GM19240 (cell line): ENCODE measurements around the gene EIF3K.

ENCODE experiments used
- DNase-seq: peaks from one replicate; pipeline ENCODE4 v3.0.0; 2011; ENCODE audit warnings: low spot score; ENCODE audit not compliant: insufficient read length

The EIF3K gene

GRCh38 chr19:38684078-38684861, 65.3 kb downstream of the EIF3K start:
- no peak for DNase-seq

- no peak for DNase-seq
These were observed 66.1 kb downstream of the EIF3K start for GRCh38 chr19:38684862-38685665.

DNA sequence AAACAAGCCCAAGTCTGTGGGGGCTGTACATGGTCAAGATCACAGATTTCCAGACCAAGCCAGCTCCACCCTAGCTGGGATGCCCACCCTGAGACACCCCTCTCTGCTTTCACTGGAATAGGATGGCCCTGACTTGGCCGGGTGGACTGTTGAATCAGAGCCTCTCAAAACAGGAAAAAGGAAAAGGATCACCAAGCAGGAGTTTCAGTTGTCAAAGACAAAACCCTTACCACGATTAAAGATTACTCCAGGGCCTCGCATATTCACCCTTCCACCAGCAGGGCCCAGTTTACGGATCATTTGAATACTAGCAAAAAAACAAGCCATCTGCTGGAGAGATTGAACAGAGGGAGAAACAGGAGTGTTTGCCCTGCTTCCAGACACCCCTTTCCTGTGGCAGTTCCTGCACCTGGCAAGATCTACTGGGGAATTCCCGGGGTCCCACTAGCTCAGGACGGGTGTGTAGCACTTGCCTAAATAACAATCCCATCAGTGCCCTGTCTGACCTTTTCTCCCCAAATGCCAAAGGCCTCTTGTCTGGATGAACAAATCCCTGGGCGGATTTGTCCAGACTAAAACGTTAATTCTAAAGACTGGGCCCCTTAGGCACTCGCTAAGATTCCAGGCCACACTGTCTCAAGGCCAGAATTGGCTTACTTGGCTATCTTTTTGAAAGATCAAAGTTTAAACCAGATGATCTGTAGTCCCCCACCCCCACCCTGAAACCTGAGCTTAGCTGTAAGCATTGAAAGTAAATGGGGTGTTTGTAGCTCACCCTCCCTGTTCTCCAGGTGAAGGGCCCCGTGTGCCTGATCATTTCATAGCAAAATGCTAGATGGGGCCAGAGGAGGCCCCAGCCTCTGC, 66.9 kb downstream of the EIF3K start:
- DNase-seq, result no peak

DNA sequence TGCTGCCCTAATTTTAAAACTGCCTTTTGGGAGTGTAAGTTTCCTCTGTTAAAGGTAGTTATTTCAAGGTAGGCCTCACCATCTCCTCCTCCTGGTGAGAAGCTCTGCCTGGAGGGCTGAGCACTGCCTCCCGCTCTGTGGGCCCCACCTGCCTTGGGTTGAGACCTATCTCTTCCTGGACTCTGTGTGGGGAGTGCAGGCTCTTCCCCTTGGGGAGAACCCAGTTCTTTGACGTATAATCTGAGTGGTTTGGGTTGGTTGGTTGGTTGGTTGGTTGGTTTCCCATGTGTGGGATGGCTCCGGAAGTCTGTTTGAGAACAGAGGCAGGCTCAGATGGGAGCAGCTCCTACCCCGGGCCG, 67.5 kb downstream of the EIF3K start:
- no peak for DNase-seq
